Renal cortex interstitium (tissue), 15 donors: ENCODE measurements around the gene MS4A10. TPM values are rescaled to one million over a fixed set of nuclear protein-coding genes. Genes with fewer than 3 reads are reported as not detected.
A peak's percentile ranks its signal among the peaks of the same experiment; 100 is the strongest.
"Not testable (repeated sequence)": the region's sequence is repeated elsewhere in the genome, so short reads cannot be mapped to it uniquely, and the experiment has no call there.

Source experiments
- DNase-seq, 11 donors: peaks; one replicate each; pipeline ENCODE4 v3.0.0-alpha.2; 2013; ENCODE audit warnings: low read depth in 9 of 11, low spot score in 4 of 11; ENCODE audit errors: extremely low read depth in 1 of 11
- long read RNA-seq, 16 experiments: transcript quantifications; one replicate each; lab custom pipeline, GENCODE V29; 2026
- polyA plus RNA-seq, 3 donors: library from polyadenylated mRNA; unstranded; fragments of 120-200 nt; gene quantifications; one replicate each; pipeline ENCODE4 v1.2.1, GENCODE V29; 2013; ENCODE audit not compliant: insufficient read length in 3 of 3

The MS4A10 gene
- under 1 TPM; 0.13 to 0.21 (median 0.19) TPM for polyA plus RNA-seq
- long read RNA-seq, donor 1: 0 reads
- long read RNA-seq, donor 2: 0 reads
- long read RNA-seq, donor 3: 0 reads
- long read RNA-seq, donor 4: 0 reads
- long read RNA-seq, donor 5: 0 reads
- long read RNA-seq, donor 6: 0 reads
- long read RNA-seq, donor 7: 0 reads
- long read RNA-seq, donor 8: 0 reads
- long read RNA-seq, donor 9: 0 reads
- long read RNA-seq, donor 10: 0 reads
- long read RNA-seq, donor 11: 0 reads
- long read RNA-seq, donor 12: 0 reads
- long read RNA-seq, donor 13: 0 reads
- long read RNA-seq, donor 14: 0 reads
- long read RNA-seq, donor 15: 0 reads
- long read RNA-seq, donor 16: 0 reads

DNA sequence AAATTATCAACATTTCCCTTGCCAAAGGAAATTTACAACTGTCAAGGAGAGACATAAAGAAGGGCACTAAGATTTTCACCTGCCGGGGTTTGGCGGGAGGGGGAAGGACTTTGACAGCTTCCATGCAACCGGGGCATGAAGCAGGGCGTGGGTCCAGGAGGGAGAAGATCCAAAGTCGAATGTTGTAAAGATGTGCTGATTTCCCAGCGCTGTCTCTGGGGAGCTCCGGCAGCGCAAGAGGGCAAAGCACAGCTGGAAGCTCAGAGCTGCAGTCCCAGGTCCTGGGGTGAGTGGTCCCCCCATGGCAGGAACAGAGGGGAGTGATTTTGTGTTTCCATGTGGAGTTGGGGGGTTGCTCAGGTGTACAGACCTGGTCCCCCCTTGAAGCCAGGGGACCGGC lies at the start of gene MS4A10:
Gene MS4A10 (plus strand): TSS at position 198 of the 400 bp plus-strand sequence. CDS start 5,003 bp downstream, outside the sequence.
- DNase-seq: no peak

DNA sequence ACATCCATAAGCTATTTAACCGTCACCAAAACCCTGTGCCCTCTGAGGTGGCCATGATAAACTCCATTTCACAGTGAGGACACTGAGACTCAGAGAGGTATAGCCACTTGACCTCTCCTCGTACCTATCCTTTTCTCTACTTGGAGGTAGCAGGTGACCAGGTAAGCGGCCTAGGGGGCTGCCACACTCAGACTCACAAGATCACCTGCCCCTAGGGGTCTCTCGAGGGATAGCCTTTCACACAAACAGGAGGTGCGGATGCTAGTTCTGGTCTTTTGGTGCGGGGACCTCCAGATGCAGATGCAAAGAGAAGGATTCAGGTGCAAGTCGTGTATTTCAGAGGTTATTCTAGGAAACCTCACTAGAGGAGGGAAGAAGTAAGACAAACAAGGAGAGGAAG lies 46.0 kb upstream of the MS4A10 start:
- DNase-seq: no peak

DNA sequence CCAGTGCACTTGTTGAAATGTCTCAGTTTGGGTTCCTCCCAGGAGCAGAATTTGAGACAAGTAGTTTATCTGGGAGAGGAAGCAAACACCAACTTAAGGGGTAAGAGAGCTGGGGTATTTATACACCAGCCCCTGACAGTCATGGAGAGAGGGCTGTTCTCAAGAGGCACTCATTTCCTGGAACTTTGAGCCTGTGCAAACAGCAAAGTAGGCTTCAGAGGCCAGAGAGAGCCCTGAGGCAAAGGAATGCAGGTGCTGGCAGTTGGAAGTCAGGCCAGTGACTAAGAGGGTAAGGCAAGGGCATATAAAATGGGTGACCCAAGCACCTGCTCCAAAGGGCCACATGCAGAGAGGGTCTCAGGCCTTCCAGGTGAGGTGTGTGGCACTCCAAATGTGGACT lies 44.6 kb upstream of the MS4A10 start:
- DNase-seq: no peak

DNA sequence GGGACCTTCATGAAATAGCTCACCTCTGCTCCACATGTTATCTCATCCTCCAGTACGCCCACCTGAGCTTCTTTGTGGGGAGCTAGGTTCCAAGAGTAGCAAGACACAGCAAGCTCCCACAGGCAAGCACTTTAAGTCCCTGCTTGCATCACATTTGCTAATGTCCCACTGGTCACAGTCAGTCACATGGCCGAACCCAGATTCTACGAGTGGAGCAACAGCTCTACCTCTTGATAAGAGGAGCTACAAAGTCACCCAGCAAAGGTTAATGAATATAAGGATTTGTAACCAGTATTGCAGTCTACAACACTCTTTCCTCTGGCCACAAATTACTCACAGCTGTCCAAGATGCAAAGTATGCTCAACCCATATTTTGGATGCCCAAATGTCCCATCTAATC lies 43.7 kb upstream of the MS4A10 start:
- no peak for DNase-seq

DNA sequence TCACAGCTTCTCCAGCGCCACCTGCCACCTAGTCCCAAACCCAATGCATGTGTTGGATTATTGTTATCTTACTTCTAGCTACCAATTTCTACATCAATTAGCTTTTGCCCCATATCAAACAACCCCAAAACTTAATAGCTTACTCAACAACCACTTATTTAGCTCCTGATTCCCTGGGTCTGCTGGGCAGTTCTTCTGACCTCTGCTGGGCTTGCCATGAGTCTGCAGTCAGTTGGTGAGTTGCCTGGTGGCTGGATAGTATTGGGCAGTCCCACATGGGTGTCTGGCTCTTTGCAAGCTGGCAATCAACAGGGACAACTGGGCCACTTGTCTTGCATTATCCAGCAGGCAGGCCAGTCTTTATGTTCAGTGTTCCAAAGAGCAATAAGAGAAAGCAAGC lies 42.1 kb upstream of the MS4A10 start:
- DNase-seq: no peak

DNA sequence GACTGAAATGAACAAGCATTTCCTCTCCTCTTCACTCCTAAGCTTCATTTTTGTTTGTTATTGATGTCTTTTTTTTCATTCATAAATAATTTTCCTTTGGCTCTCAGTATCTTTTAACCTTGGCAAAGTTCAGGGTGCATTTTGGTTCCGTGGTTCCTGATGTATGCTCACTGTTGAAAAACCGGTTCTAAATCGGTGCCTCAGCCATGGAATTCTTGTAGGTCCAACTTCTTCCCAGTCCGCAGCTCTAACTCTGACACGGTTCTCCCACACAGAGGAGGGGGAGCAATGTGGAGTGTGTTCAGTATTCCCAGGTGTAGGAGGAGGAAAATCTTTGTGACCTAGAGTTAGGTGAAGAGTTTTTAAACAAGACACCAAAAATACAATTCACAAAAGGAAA lies 41.0 kb upstream of the MS4A10 start:
- no peak for DNase-seq

DNA sequence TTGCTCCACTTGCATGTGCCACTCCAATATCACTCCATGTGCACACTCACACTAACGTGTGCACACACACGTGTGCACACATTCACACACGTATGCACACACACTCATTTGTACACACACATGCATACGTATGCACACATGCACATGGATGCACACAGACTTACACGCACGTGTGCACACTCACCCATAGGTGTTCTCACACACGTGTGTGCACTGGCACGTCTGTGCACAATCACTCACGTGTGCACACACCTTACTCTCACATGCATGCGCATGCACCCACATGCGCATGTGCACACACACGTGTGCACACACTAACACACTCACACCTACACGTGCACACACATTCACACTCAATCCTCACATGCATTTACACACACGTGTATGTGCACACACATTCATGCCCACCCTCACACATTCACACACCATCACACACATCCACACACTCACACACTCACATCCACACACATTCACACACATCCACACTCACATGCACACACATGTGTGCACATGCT lies 37.7 kb upstream of the MS4A10 start:
- no peak for DNase-seq

DNA sequence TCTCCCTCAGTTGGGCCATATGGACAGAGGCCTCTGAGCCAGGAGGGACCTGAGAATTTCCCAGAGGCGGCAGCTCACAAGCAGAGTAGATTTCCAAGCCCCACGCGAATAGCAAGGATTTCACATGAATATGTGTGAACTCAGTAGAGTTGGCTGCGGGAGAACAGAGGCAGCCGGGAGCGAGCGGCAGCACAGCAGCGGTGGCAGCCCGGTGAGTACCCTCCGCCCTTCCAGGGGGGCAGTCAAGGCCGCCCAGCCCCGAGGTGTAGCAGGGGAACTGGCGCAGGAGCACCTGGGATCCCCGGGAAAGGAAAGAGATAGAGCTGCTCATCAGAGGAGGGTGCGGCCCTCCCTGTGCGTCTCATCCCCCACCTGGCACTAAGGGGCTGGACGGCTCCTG lies 36.9 kb upstream of the MS4A10 start:
- DNase-seq: no peak

DNA sequence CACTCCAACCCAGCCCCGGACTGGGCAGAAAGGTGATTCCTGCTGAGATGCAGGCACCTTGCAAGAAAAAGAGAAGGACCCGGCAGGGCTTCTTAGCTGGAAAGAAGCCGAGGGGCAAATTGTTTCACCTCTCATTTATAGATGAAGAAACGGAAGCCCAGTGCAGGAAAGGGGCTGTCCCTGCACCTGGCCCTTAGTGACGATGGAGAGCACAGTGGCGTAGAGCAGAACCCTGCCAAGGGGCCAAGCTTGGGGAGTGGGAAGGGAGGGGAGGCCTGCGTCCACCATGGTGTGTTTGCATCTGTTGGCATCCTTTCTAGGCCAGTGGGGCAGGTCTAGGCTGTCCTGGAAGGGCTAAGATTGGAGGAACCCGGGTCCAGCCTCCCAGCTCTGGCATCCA lies 36.3 kb upstream of the MS4A10 start:
- DNase-seq: no peak

DNA sequence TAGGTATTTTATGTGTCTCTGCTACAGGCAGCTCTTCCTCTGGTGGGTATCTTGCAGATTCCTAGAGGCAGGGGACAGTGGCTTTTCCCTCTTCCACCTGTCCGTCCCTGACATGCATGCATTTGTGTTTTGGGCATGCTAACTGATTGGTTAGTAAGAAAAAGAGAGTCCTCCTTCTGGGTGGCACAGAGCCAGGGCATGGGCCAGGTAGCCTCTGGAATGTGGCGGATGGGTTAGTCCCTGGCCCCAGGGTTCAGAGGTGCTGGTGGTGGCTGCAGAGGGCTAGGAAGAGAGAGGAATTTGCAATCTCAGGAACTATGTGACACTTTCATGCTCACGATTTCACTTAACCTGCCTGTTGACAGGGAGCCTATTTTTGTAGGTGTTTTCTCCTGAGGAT lies 34.2 kb upstream of the MS4A10 start:
- no peak for DNase-seq

DNA sequence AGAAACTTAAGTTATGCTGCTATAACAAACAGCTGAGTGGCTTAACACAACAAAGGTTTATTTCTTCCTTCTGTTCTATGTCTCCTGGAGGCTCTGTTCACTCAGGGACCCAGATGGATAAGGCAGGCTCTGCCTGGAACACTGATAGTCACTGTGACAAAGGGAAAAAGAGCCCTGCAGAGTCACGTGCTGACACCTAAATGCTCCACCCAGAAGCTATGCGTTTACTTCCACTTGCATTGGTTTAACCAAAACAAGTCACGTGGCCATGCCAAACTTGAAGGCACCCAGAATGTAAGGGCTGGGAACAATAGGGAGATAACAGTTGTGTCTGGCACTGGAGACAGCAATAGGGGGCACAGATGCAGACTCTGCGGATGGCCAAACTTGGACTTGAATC lies 31.8 kb upstream of the MS4A10 start:
- no peak for DNase-seq

DNA sequence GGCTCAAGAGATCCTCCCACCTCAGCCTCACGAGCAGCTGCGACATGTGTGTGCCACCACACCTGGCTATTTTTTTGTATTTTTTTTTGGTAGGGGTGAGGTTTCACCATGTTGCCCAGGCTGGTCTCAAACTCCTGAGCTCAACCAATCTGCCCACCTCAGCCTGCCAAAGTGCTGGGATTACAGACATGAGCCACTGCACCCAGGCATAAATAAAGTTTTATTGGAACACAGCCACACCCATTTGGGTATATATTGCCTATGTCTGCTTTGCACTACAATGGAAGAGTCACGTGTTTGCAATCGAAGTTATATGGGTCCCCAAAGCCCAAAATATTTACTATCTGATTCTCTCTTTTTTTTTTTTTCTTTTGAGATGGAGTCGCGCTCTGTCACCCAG lies 30.2 kb upstream of the MS4A10 start:
- DNase-seq: no peak

DNA sequence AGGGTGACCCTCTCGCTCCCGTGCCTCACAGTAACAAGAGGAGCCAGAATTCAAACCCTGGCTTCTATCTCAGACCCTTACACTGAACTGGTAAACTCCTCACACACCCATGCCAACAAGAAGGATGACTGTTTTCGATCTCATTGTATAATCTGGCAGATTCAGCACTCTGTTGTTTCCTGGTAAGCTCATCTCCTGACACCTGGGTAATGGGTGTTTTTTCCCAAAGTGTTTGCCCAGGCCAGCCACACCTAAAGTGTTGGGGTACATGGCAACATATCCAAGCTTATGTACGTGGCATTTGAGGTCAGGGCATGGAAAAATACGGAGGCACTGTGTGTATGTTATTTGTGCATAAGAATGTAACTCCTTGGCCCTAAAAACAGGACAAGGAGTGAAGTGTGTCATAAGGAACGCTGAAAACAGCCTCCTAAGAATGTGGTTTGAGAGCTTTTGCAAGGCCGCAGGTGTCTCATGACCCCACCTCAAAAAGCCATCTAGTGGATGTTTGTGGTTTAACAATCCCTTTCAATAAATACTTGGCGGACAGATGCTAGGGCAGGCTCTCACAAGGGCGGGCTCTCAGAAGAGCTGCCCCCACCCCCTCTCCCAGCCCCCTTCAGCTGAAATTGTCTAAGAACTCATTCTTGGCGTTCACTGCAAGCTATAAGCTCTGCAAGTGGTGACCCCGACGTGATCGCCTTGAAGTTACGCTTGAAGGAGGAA lies 28.7 kb upstream of the MS4A10 start, which contains the start of gene MS4A15:
Gene MS4A15 (plus strand): TSS at position 561 of the 726 bp plus-strand sequence. CDS start 6,867 bp downstream, outside the sequence.
- DNase-seq: peak in 2 of 11 donors; percentile 6 to 24

DNA sequence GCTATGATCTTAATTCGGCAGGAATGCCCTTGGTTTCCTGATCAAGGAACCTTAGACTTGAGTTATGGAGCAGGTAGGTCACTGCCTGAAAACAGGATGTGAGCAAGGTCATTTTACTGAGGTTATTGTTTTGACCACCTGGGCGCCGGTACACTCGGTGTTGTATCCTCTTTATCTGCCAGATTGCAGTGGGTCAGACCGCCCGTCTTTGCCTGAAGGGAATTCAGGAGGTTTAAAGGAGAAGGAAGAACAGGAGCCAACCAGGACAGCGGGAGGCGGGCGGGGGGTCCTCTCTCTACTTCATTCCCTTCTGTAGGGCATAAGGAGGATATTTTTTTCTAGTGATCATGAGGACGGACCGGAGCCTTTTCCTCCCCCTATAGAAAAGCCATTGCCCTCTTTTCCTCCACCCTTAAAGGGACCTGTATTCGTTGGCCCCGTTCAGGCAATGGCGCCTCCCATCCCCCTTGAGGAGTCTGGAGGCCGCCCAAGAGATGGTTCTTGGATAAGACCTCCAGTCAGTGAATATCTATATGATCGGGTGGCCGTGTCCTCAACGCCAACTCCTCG lies 27.8 kb upstream of the MS4A10 start:
- no peak for DNase-seq

DNA sequence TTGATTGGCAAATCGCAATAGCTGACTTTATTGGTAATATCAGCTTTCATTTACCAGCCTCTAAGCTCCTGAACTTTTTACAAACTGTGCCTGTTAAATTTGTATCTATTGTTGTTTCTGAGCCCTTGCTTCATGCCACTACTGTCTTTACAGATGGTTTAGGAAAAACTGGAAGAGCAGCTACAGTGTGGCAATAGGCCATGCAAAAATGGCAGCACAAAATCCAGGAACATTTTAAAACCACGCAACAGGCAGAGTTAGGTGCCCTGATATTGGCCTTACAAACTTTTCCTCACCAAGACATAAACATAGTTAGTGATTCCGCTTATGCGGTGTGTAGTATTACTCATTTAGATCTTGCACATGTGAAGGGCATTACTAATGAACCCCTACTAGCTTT lies 26.5 kb upstream of the MS4A10 start:
- not testable (repeated sequence) for DNase-seq

DNA sequence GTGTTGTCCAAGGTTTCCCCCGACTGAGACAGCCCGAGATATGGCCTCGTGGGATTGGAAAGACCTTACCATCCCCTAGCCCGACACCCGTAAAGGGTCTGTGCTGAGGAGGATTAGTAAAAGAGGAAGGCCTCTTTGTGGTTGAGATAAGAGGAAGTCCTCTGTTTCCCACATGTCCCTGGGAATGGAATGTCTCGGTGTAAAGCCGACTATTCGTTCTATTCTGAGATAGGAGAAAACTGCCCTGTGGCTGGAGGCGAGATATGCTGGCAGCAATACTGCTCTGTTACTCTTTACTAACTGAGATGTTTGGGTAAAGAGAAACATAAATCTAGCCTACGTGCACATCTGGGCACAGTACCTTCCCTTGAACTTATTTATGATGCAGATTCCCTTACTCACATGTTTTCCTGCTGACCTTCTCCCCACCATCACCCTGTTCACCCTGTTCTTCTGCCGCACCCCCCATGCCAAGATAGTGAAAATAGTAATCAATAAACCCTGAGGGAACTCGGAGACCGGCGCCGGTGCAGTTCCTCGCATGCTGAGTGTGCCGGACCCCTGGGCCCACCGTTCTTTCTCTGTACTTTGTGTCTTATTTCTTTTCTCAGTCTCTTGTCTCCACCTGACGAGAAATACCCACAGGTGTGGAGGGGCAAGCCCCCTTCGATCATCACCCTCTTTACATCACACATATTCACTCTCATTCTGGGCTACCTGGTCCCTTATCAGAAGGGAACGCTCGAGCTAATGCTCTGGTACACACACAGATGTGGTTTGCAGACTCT lies 25.5 kb upstream of the MS4A10 start:
- not testable (repeated sequence) for DNase-seq

DNA sequence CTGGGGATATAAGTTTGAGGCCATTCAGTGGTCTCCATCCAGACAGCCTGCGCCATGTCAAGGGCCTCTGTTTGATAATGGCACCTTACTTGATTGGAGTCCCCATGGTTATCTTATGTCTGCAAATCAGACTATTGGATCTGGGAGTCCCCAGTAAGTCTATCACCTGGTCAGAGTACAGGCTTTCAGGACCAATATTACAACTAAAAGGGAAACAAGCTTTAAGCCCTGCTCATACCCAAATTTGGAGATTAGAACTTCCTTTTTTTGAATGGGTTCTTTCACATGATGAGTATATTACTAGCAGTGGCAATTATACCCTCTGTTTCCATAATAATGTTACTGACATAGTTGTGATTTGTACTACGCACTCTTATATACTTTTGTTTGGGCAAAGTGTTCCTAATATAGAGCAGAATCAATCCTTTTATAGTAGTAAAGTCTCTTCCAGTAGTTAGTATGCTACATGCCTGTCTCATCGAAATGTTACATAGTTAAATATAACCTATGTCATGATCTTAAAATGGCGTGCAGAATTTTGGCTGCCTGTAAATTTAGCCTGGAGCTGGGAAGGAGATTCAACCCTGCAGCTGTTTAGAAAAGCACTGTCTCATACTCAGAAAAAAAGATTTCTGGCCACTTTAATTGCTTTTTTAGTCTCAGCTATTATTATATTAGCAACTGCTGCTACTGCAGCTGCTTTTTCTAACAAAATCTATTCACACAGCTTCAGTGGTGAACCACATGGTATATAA lies 23.5 kb upstream of the MS4A10 start:
- DNase-seq: no peak

DNA sequence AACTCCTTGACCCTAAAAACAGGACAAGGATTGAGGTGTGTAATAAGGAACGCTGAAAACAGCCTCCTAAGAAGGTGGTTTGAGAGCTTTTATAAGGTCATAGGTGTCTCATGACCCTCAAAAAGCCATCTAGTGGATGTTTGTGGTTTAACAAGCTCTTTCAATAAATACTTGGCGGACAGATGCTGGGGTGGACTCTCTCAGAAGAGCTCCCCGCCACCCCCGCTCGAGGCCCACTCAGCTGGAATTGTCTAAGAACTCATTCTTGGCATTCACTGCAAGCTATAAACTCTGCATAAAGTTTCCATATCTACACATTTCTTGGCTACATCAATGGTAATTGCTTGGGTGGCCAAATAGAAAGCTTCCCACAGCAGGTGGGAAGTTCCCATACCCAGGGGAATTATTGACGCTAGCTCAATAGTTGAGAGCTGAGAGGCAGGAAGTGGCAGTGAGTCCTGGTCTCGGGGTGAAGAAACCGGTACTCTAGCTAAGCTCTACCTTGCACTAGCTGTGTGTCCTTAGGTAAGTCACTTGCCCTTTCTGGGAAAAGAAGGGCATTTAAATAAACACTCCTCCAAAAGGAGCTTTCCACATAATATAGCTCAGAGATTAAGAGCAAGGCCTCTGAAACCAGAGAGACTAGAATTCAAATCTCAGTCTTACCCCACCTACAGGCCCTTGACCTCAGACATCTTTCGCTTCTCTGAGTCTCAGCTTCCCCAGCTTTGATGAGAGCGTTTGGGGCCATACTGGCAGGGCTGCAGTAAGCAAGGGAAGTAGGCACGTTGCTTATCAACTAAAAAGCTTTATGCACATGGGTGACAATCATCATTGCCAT lies 22.1 kb upstream of the MS4A10 start:
- DNase-seq: no peak
